HepG2 (cell line): Measurements from ENCODE around the gene ELOVL2. TPM values are rescaled to one million over a fixed set of nuclear protein-coding genes. Genes with fewer than 3 reads are reported as not detected.

Experiments used
- CHD4 ChIP-seq: fragments of 200-600 bp; sonication (generic); IDR thresholded peaks from 2 replicates; pipeline ENCODE4 v1.7.0; 2017; ENCODE audit warnings: mild to moderate bottlenecking, low read length, borderline replicate concordance
- CREB3 ChIP-seq: sonication (generic); formaldehyde crosslinking; IDR thresholded peaks from 2 replicates; pipeline ENCODE4 v1.5.0; 2020; ENCODE audit warnings: missing genetic modification reagents
- EHMT2 ChIP-seq: fragments of 200-600 bp; sonication (generic); IDR thresholded peaks from 2 replicates; pipeline ENCODE4 v1.7.0; 2017; ENCODE audit warnings: antibody characterized with exemption, low read depth, low read length, borderline replicate concordance
- HHEX ChIP-seq: IDR thresholded peaks from 2 replicates; pipeline ENCODE4 v1.6.1; 2016; ENCODE audit warnings: control low read depth
- HMG20B ChIP-seq: conservative IDR thresholded peaks from 2 replicates; pipeline ENCODE4 v1.6.1; 2016; ENCODE audit warnings: missing genetic modification reagents, missing compliant biosample characterization
- KDM4B ChIP-seq: sonication (generic); formaldehyde crosslinking; IDR thresholded peaks from 2 replicates; pipeline ENCODE4 v1.4.0; 2020; ENCODE audit warnings: missing genetic modification reagents
- MIXL1 ChIP-seq: IDR thresholded peaks from 2 replicates; pipeline ENCODE4 v1.6.1; 2016
- NFIC ChIP-seq: IDR thresholded peaks from 2 replicates; pipeline ENCODE4 v1.6.1; 2012; ENCODE audit warnings: mild to moderate bottlenecking, low read length, inconsistent platforms
- PHF21A ChIP-seq: sonication (generic); formaldehyde crosslinking; IDR thresholded peaks from 2 replicates; pipeline ENCODE4 v1.5.0; 2020; ENCODE audit warnings: mild to moderate bottlenecking, missing genetic modification reagents
- SOX5 ChIP-seq: IDR thresholded peaks from 2 replicates; pipeline ENCODE4 v1.6.1; 2016; ENCODE audit warnings: borderline replicate concordance
- TCF7 ChIP-seq: sonication (generic); IDR thresholded peaks from 2 replicates; pipeline ENCODE4 v1.6.1; 2016; ENCODE audit warnings: antibody characterized with exemption, low read depth
- ZBTB46 ChIP-seq: sonication (generic); formaldehyde crosslinking; IDR thresholded peaks from 2 replicates; pipeline ENCODE4 v1.4.0; 2020; ENCODE audit warnings: mild to moderate bottlenecking, missing genetic modification reagents, borderline replicate concordance
- ZEB1 ChIP-seq: IDR thresholded peaks from 2 replicates; pipeline ENCODE4 v1.6.1; 2012; ENCODE audit warnings: mild to moderate bottlenecking, low read depth, inconsistent platforms; ENCODE audit not compliant: insufficient replicate concordance
- ZNF614 ChIP-seq: IDR thresholded peaks from 2 replicates; pipeline ENCODE4 v1.6.1; 2018; ENCODE audit warnings: missing biosample characterization, missing genetic modification reagents, inconsistent platforms, borderline replicate concordance
- polyA plus RNA-seq, 8 experiments: library from polyadenylated mRNA; depleted of rRNA in 3 of 8; stranded (reverse) in 7 of 8; unstranded in 1 of 8; fragments of >200 nt; fragmentation: Illumina TruSeq in 4 of 8; extraction: Trizol in 4 of 8; gene quantifications; 2 replicates each; pipeline versions ENCODE4 v1.2.1 to v1.2.3, GENCODE V29; 2011 to 2016; ENCODE audit warnings: low read depth in 4 of 8, missing spikeins in 1 of 8, mixed read lengths in 1 of 8; ENCODE audit not compliant: insufficient read depth in 1 of 8
- total RNA-seq, 5 experiments: library from RNA; depleted of rRNA; stranded (reverse); fragments of >200 nt; fragmentation: Illumina TruSeq; extraction: Trizol; gene quantifications; 2 replicates each; pipeline ENCODE4 v1.2.3, GENCODE V29; 2016; ENCODE audit warnings: low read depth in 1 of 5
- TF ChIP-seq, protein P1 (sequence below): sonication (generic); formaldehyde crosslinking; IDR thresholded peaks from 2 replicates; pipeline ENCODE4 v1.5.0; 2020; ENCODE audit warnings: mild to moderate bottlenecking, missing genetic modification reagents
- TF ChIP-seq, protein P2 (sequence below): sonication (generic); formaldehyde crosslinking; IDR thresholded peaks from 2 replicates; pipeline ENCODE4 v1.4.0; 2020; ENCODE audit warnings: missing genetic modification reagents
- TF ChIP-seq, protein P3 (sequence below): IDR thresholded peaks from 2 replicates; pipeline ENCODE4 v1.6.1; 2016; ENCODE audit warnings: missing compliant biosample characterization, missing genetic modification reagents, borderline replicate concordance
- TF ChIP-seq, protein P4 (sequence below): sonication (generic); formaldehyde crosslinking; IDR thresholded peaks from 2 replicates; pipeline ENCODE4 v1.8.0; 2022; ENCODE audit warnings: missing genetic modification reagents, mild to moderate bottlenecking, moderate library complexity, borderline replicate concordance
- TF ChIP-seq, protein P5 (sequence below): sonication (generic); formaldehyde crosslinking; IDR thresholded peaks from 2 replicates; pipeline ENCODE4 v1.8.1; 2022; ENCODE audit warnings: mild to moderate bottlenecking, missing genetic modification reagents

ELOVL2 gene
- total and polyA plus RNA-seq, 2 of the 13 experiments (the other 11 are each of a cell fraction or from before 2014, with no cell fraction given): 43.6 to 65.4 TPM

GRCh38 chr6:11012295-11012754, 31.8 kb downstream of the ELOVL2 start (continued):
- TF ChIP-seq, protein P1, sequence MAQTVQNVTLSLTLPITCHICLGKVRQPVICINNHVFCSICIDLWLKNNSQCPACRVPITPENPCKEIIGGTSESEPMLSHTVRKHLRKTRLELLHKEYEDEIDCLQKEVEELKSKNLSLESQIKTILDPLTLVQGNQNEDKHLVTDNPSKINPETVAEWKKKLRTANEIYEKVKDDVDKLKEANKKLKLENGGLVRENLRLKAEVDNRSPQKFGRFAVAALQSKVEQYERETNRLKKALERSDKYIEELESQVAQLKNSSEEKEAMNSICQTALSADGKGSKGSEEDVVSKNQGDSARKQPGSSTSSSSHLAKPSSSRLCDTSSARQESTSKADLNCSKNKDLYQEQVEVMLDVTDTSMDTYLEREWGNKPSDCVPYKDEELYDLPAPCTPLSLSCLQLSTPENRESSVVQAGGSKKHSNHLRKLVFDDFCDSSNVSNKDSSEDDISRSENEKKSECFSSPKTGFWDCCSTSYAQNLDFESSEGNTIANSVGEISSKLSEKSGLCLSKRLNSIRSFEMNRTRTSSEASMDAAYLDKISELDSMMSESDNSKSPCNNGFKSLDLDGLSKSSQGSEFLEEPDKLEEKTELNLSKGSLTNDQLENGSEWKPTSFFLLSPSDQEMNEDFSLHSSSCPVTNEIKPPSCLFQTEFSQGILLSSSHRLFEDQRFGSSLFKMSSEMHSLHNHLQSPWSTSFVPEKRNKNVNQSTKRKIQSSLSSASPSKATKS (CRISPR knock-in tag): no peak
- TF ChIP-seq, protein P2, sequence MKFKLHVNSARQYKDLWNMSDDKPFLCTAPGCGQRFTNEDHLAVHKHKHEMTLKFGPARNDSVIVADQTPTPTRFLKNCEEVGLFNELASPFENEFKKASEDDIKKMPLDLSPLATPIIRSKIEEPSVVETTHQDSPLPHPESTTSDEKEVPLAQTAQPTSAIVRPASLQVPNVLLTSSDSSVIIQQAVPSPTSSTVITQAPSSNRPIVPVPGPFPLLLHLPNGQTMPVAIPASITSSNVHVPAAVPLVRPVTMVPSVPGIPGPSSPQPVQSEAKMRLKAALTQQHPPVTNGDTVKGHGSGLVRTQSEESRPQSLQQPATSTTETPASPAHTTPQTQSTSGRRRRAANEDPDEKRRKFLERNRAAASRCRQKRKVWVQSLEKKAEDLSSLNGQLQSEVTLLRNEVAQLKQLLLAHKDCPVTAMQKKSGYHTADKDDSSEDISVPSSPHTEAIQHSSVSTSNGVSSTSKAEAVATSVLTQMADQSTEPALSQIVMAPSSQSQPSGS (CRISPR knock-in tag): peak; percentile 76
- peak; percentile 63; the same call in 1 of the 2 replicates for TF ChIP-seq ZNF614
- TF ChIP-seq CREB3 (CRISPR knock-in tag): 0 out of 2 replicates have a peak, but pooled peaks have one; percentile 47
- peak; percentile 93 for TF ChIP-seq SOX5
- peak; percentile 74 for TF ChIP-seq HMG20B (CRISPR knock-in tag)
- TF ChIP-seq CHD4: no peak
- TF ChIP-seq, protein P3, sequence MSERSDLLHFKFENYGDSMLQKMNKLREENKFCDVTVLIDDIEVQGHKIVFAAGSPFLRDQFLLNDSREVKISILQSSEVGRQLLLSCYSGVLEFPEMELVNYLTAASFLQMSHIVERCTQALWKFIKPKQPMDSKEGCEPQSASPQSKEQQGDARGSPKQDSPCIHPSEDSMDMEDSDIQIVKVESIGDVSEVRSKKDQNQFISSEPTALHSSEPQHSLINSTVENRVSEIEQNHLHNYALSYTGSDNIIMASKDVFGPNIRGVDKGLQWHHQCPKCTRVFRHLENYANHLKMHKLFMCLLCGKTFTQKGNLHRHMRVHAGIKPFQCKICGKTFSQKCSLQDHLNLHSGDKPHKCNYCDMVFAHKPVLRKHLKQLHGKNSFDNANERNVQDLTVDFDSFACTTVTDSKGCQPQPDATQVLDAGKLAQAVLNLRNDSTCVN: no peak
- TF ChIP-seq, protein P4, sequence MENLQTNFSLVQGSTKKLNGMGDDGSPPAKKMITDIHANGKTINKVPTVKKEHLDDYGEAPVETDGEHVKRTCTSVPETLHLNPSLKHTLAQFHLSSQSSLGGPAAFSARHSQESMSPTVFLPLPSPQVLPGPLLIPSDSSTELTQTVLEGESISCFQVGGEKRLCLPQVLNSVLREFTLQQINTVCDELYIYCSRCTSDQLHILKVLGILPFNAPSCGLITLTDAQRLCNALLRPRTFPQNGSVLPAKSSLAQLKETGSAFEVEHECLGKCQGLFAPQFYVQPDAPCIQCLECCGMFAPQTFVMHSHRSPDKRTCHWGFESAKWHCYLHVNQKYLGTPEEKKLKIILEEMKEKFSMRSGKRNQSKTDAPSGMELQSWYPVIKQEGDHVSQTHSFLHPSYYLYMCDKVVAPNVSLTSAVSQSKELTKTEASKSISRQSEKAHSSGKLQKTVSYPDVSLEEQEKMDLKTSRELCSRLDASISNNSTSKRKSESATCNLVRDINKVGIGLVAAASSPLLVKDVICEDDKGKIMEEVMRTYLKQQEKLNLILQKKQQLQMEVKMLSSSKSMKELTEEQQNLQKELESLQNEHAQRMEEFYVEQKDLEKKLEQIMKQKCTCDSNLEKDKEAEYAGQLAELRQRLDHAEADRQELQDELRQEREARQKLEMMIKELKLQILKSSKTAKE: peak; percentile 42; the same call in 1 of the 2 replicates
- TF ChIP-seq ZBTB46: no peak
- peak; percentile 90 for TF ChIP-seq PHF21A (CRISPR knock-in tag)
- TF ChIP-seq NFIC: peak; percentile 95
- peak; percentile 46; the same call in 1 of the 2 replicates for TF ChIP-seq KDM4B (CRISPR knock-in tag)
- 0 out of 2 replicates have a peak, but pooled peaks have one; percentile 38 for TF ChIP-seq HHEX (CRISPR knock-in tag)
- TF ChIP-seq, protein P5, sequence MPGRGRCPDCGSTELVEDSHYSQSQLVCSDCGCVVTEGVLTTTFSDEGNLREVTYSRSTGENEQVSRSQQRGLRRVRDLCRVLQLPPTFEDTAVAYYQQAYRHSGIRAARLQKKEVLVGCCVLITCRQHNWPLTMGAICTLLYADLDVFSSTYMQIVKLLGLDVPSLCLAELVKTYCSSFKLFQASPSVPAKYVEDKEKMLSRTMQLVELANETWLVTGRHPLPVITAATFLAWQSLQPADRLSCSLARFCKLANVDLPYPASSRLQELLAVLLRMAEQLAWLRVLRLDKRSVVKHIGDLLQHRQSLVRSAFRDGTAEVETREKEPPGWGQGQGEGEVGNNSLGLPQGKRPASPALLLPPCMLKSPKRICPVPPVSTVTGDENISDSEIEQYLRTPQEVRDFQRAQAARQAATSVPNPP (CRISPR knock-in tag): 0 out of 2 replicates have a peak, but pooled peaks have one; percentile 31
- peak; percentile 75; the same call in 1 of the 2 replicates for TF ChIP-seq EHMT2
- peak; percentile 87; the same call in 1 of the 2 replicates for TF ChIP-seq MIXL1 (CRISPR knock-in tag)
- TF ChIP-seq ZEB1: peak; percentile 93
- peak; percentile 80 for TF ChIP-seq TCF7
